ENCODE data around the gene CALD1. TPM values are rescaled to one million over a fixed set of nuclear protein-coding genes. Genes with fewer than 3 reads are reported as not detected.

Gene CALD1
- total RNA-seq, 1 donor from 2014 or later: 95.4 TPM

DNA sequence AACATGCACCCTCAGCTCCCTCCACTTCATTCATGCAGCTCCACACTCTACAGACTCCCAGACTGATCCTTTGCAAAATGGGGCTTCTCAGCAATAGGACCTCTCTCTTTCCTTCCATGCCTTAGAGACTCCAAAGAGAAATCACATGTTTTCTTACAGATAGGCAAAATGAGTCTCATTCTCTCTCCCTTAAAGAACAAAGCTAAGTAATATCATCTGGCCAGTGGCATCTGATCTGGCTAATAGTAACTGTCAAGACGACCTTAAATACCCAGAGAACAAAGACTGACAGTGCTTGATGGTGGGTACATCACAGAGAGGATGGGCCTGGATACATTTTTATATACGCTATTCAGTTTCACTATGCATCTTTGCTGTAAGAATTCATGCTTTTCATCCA is 43.1 kb upstream of the CALD1 start:
- TF ChIP-seq, protein P1, sequence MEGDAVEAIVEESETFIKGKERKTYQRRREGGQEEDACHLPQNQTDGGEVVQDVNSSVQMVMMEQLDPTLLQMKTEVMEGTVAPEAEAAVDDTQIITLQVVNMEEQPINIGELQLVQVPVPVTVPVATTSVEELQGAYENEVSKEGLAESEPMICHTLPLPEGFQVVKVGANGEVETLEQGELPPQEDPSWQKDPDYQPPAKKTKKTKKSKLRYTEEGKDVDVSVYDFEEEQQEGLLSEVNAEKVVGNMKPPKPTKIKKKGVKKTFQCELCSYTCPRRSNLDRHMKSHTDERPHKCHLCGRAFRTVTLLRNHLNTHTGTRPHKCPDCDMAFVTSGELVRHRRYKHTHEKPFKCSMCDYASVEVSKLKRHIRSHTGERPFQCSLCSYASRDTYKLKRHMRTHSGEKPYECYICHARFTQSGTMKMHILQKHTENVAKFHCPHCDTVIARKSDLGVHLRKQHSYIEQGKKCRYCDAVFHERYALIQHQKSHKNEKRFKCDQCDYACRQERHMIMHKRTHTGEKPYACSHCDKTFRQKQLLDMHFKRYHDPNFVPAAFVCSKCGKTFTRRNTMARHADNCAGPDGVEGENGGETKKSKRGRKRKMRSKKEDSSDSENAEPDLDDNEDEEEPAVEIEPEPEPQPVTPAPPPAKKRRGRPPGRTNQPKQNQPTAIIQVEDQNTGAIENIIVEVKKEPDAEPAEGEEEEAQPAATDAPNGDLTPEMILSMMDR (IDR thresholded peaks at IDR 0.05; ENCODE audit: unreplicated experiment): no peak
- Mint-ChIP-seq H3K4me1 (ENCODE audit: low read depth) (no peaks in the 10 kb centered on the region), H3K27ac (no peak overlapping the region), H3K4me3 (ENCODE audit: low read depth) (no peak overlapping the region), H3K27me3 (peaks cover 8% of the 10 kb centered on the region), H3K36me3 (ENCODE audit: insufficient read depth) (no peaks in the 10 kb centered on the region), H3K9me3 (ENCODE audit: low read depth) (no peaks in the 10 kb centered on the region)
- no peak for DNase-seq (ENCODE audit: low spot score, unreplicated experiment)

DNA sequence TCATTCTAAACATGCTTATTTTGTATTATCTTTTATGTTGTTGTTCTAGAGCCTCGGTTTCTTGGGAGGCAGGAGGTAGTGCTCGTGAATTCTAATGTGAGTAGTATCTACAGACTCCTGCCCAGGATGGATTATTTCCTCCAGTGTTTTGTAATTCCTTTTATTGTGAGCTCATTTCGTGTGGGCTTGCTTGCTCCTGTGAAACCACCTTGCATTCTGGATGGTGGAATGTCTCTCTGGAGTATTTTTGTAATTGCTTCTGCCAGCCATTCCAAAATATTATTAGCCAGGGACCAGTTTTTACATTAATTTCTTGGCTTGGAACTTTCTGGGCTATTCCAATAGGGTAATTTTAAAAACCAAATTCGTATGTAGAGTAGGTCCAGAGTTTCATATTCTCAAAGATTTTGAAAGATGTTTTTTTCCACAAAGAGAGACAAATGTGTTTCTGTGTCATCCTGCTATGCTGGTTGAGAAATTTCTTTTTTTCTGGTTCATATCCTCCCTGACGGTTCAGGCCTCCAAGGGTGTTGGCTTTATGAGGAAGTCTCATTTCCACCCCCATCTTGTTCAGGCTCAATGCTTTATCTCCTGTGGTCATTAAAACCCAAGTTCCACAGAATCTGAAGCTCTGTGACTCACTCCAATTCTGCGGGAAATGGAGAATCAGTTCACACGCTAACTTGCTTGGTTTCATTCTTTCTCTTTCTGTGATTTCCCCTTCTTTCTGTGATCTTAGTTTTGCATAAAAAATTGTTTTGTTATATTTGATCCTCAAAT is 41.7 kb upstream of the CALD1 start:
- H3K27me3 Mint-ChIP-seq: peaks cover 3% of the 10 kb centered on the region
- TF ChIP-seq, protein P1 (IDR thresholded peaks at IDR 0.05; ENCODE audit: unreplicated experiment): no peak
- H3K36me3 Mint-ChIP-seq (ENCODE audit: insufficient read depth): no peaks in the 10 kb centered on the region
- no peak overlapping the region for H3K4me3 Mint-ChIP-seq (ENCODE audit: low read depth)
- no peak for DNase-seq (ENCODE audit: low spot score, unreplicated experiment)
- H3K4me1 Mint-ChIP-seq (ENCODE audit: low read depth): no peaks in the 10 kb centered on the region
- H3K27ac Mint-ChIP-seq: no peak overlapping the region
- H3K9me3 Mint-ChIP-seq (ENCODE audit: low read depth): no peaks in the 10 kb centered on the region

DNA sequence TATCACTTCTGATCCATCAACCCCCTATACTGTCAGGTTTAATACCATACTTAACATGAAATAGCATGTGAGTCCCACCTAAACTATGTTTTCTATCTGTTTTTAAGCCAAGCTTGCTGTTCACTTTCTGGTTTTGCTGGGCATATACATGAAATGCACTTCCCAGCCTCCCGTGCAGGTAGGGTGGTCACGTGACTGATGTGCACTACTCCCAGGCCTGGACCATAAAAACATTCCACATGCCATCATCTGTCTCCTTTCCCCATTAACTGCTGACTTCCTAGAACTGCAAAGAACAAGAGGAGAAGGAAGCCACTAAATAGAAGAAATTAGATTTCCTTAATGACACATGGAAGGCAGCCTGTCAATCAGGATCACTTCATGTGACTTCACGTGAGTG is 40.1 kb upstream of the CALD1 start:
- no peak for DNase-seq (ENCODE audit: low spot score, unreplicated experiment)
- Mint-ChIP-seq H3K27ac (no peak overlapping the region), H3K4me3 (ENCODE audit: low read depth) (no peak overlapping the region), H3K36me3 (ENCODE audit: insufficient read depth) (no peaks in the 10 kb centered on the region), H3K9me3 (ENCODE audit: low read depth) (no peaks in the 10 kb centered on the region), H3K27me3 (peaks cover 3% of the 10 kb centered on the region), H3K4me1 (ENCODE audit: low read depth) (no peaks in the 10 kb centered on the region)
- TF ChIP-seq, protein P1 (IDR thresholded peaks at IDR 0.05; ENCODE audit: unreplicated experiment): no peak

DNA sequence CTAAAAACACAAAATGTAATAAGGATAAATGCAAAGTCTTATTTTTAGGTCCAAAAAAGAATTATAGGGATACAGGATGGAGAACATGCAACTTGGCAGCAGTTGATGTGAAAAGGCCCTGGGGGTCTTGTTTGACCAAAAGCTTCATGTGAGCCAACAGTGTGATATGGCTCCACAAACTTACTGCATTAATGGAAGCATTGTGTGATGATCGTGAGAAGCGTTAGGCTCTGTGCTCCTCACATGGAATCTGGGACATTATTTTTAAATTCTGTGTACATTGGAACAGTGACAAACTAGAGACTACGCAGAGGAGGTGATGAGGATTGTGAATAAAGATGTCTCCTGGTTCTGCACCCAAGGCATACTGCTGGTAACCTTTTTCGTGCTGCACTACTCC is 39.1 kb upstream of the CALD1 start:
- no peak for DNase-seq (ENCODE audit: low spot score, unreplicated experiment)
- H3K4me3 Mint-ChIP-seq (ENCODE audit: low read depth): no peak overlapping the region
- H3K27me3 Mint-ChIP-seq: peaks cover 3% of the 10 kb centered on the region
- no peaks in the 10 kb centered on the region for H3K9me3 Mint-ChIP-seq (ENCODE audit: low read depth)
- no peaks in the 10 kb centered on the region for H3K4me1 Mint-ChIP-seq (ENCODE audit: low read depth)
- no peak overlapping the region for H3K27ac Mint-ChIP-seq
- H3K36me3 Mint-ChIP-seq (ENCODE audit: insufficient read depth): no peaks in the 10 kb centered on the region
- TF ChIP-seq, protein P1 (IDR thresholded peaks at IDR 0.05; ENCODE audit: unreplicated experiment): no peak

DNA sequence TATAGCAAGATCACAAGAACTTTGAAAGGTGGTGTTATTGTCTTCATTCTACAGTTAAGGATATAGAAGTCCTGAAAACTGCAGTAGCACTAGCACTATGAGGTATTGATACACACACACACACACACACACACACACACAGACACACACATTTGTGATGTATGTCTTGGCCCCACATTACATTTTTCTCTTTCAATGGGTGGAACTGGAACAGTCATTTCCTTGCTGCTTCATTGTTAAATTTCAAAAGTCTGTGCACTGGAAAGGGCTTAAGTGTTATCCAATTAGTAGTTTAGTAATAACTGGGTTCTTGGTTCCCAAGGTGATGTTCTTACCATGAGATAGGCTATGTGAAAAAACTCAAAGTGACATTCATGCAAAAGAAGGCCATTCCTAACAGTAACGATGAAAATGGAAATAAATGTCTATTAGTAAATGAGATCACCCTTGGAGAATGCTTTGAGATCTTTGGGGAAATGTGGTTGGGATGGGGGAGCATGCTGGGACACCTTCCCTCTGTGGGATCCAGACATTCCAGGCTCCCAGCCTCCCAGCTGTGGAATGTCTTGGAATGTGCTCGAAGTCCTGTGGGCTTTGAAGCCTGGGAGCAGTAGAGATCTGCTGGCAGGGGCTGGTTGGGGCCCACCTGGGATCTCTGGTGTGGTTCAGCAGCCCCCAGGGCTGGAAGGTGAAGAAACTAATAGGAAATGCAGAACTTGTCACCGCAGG is 37.4 kb upstream of the CALD1 start:
- no peak overlapping the region for H3K27ac Mint-ChIP-seq
- no peaks in the 10 kb centered on the region for H3K4me1 Mint-ChIP-seq (ENCODE audit: low read depth)

More for the DNA sequence above, 37.4 kb upstream of the CALD1 start:
- TF ChIP-seq, protein P1 (IDR thresholded peaks at IDR 0.05; ENCODE audit: unreplicated experiment): no peak
- Mint-ChIP-seq H3K36me3 (ENCODE audit: insufficient read depth) (no peaks in the 10 kb centered on the region), H3K9me3 (ENCODE audit: low read depth) (peaks cover under 1% of the 10 kb centered on the region), H3K27me3 (no peaks in the 10 kb centered on the region), H3K4me3 (ENCODE audit: low read depth) (no peak overlapping the region)
- DNase-seq (ENCODE audit: low spot score, unreplicated experiment): no peak

Measured in progenitor cell of endocrine pancreas (in vitro differentiated cells).